ENCODE measurements around the gene MPPED1. TPM values are rescaled to one million over a fixed set of nuclear protein-coding genes. Genes with fewer than 3 reads are reported as not detected.

MPPED1 gene
- total RNA-seq, 1 donor from 2014 or later = not detected

DNA sequence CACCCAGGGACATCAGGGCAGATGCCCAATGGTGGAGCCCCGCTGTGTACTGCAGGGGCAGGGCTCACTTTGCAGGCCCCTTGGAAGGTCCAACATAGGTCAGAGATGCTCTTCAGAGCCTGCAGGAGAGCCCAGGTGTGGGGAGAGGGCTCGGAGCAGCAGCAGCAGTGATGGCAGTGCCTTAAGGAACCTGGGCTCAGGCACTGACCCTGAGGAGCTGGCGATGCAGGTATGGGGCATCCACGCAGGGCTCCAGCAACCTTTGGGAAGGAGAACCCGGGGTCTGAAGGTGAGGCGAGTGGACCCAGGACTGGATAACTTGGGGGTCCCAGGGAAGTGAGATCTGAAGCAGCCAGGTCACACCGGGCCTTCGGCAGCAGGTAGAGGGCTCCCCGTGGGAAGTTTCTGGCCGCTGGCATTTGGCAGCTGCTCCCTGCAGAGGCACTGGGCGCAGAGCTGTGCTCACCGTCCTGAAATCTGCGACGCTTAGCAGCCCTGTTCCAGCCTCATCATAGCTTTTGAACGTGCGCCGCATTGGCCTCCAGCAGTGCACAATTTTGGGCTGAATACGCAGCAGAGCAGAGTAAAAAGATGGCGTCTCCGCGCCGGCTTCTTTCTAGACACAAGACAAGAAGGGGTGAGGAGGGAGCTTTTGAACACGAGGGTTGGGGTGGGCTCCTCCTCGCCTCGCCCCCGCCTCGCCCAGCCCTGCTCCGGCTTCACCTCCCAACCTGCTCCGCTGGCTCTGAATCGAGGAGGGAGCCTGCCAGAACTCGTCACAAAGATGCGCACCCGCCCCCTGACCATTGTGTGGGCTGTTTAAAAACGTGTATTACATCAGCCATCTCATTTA lies 118.8 kb downstream of the MPPED1 start:
- Mint-ChIP-seq H3K4me1 (ENCODE audit: low read depth) (no peaks in the 10 kb centered on the region), H3K4me3 (ENCODE audit: low read depth) (no peak overlapping the region), H3K9me3 (no peaks in the 10 kb centered on the region), H3K36me3 (ENCODE audit: low read depth) (no peaks in the 10 kb centered on the region), H3K27ac (no peak overlapping the region), H3K27me3 (ENCODE audit: low read depth) (peaks cover 3% of the 10 kb centered on the region)
- intact Hi-C loops (cut with micrococcal nuclease) = no loop called here
- DNase-seq (ENCODE audit: low spot score) = no peak

DNA sequence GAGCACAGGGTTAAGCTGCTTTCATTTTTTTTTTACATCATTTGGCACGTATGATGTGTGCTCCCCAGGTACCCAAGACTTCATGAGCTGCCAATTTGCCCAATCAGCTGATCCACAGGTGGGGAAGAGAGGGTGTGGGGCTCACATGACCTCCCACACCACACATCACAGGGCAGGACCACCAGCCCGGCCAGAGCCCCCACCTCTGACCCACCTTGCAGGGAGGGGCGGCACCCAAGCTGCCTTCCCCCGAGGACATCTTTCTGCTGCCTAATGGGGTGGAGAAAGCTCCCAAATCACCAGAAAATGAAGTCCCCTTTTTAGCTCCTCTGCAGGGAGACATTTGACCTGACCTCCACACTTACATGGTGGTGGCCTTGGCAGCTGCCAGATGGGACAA lies 119.8 kb downstream of the MPPED1 start:
- Mint-ChIP-seq H3K27ac (no peak overlapping the region), H3K4me1 (ENCODE audit: low read depth) (no peaks in the 10 kb centered on the region), H3K9me3 (no peaks in the 10 kb centered on the region), H3K4me3 (ENCODE audit: low read depth) (no peak overlapping the region), H3K27me3 (ENCODE audit: low read depth) (no peaks in the 10 kb centered on the region), H3K36me3 (ENCODE audit: low read depth) (no peaks in the 10 kb centered on the region)
- DNase-seq (ENCODE audit: low spot score) = no peak
- intact Hi-C loops (cut with micrococcal nuclease) = no loop called here

DNA sequence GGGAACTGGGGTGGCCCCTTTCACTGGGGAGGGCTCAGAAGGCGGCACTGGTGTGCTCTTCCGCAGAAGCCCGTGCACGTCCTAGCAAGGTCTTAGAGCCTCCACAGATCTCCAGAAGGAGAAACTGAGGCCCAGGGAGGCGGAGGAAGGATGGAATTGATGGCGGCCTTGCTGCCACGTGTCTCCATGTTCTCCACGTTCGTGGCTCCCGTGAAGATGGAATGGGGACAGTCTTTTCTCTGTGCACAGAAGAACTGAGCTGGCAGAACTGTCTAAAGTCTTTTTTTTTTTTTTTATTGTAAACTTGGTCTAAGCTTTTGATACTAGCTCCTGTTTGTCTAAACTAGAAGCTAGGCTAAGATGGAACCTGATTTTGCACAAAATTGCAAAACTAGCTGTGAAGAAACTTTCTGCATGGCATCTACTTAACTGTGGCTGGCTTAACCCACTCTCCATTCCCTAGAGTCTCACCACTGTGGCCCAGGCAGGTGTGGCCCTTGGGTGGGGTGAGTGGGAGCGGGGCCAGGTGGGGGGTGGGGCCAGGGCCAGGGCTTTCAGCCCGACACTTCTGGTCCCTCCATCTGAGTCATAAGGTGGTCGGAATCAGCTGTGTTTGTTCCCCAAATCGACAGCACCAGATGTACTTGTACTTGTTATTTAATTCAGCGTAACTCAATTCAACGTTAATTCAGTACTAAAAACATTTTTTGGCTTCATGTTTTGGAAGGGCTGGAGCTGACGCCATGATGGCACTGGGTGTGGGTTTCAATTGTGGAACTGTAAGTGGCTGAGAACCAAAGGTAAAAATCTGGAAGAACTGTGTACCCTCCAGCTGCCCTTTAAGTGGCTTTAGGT lies 120.7 kb downstream of the MPPED1 start:
- Mint-ChIP-seq H3K4me3 (ENCODE audit: low read depth) (no peak overlapping the region), H3K27ac (no peak overlapping the region), H3K36me3 (ENCODE audit: low read depth) (no peaks in the 10 kb centered on the region), H3K9me3 (no peaks in the 10 kb centered on the region), H3K4me1 (ENCODE audit: low read depth) (no peaks in the 10 kb centered on the region), H3K27me3 (ENCODE audit: low read depth) (no peaks in the 10 kb centered on the region)
- no peak for DNase-seq (ENCODE audit: low spot score)
- intact Hi-C loops (cut with micrococcal nuclease) = no loop called here

DNA sequence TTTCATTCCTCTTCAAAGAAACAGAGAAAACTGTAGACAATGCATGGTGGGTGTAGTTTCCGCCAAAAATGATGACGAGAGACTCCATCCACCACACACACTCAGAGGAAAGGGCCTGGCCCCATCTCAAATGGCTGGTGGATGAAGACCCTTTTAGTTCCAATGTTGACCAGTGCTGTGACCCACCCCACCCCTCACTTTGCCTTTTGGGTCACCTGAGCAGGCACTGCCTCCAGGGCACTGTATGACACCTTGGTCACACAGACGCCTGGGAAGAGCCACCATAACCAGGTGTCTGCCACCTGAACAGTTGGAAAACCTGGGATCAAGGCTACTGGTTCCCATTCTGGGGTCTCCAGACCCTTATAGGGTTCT lies 121.3 kb downstream of the MPPED1 start:
- H3K27ac Mint-ChIP-seq = no peak overlapping the region
- no peaks in the 10 kb centered on the region for H3K4me1 Mint-ChIP-seq (ENCODE audit: low read depth)
- no peaks in the 10 kb centered on the region for H3K36me3 Mint-ChIP-seq (ENCODE audit: low read depth)
- no peak overlapping the region for H3K4me3 Mint-ChIP-seq (ENCODE audit: low read depth)
- H3K9me3 Mint-ChIP-seq = no peaks in the 10 kb centered on the region
- no peak for DNase-seq (ENCODE audit: low spot score)
- intact Hi-C loops (cut with micrococcal nuclease) = no loop called here
- peaks cover 1% of the 10 kb centered on the region for H3K27me3 Mint-ChIP-seq (ENCODE audit: low read depth)

DNA sequence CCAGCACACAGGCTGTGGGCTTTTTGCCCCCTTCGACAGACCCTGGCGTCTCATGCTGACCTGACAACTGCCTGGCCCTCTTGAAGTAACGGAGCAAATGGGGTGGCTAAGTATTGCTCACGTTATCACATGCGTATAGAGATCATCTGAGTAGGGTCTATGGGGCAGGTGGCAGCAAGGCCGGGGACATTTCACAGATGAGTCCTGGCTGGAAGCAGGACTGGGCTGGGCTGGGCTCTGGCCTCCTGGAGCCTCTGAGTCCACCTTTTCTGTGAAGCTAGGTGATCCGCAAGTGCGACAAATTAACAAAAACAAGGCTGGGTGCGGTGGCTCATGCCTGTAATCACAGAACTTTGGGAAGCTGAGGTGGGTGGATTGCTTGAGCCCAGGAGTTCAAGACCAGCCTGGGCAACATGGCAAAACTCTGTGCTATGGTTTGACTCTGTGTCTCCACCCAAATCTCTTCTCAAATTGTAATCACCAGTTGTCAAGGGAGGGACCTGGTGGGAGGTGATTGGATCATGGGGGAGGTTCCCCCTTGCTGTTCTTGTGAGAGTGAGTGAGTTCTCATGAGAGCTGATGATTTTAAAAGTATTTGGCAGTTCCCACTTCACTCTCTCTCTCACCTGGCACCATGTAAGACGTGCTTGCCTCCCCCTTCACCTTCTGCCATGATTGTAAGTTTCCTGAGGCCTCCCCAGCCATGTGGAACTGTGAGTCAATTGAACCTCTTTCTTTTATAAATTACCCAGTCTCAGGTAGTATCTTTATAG lies 122.0 kb downstream of the MPPED1 start:
- no peak overlapping the region for H3K27ac Mint-ChIP-seq
- H3K4me3 Mint-ChIP-seq (ENCODE audit: low read depth) = no peak overlapping the region
- H3K9me3 Mint-ChIP-seq = no peaks in the 10 kb centered on the region
- H3K27me3 Mint-ChIP-seq (ENCODE audit: low read depth) = peaks cover 1% of the 10 kb centered on the region
- no peaks in the 10 kb centered on the region for H3K4me1 Mint-ChIP-seq (ENCODE audit: low read depth)
- intact Hi-C loops (cut with micrococcal nuclease) = no loop called here
- no peak for DNase-seq (ENCODE audit: low spot score)
- H3K36me3 Mint-ChIP-seq (ENCODE audit: low read depth) = no peaks in the 10 kb centered on the region

DNA sequence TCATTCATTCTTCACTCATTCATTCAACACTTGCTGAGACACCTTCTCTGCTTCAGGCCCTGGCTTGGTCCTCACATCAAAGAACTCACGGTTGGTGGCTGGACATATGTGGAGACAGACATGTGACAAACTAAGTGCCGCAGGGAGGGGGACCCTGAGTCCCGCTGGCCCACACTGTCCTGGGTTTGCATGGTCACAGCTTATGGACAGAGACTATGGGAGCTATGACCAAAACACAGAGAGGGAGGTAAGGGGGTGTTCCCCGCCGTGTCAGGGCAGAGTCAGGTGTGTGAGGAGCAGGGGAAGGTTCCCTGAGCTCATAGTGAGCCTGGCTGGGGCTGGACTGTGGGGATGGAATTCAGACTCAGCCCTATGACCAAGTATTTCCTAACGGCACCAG lies 123.1 kb downstream of the MPPED1 start:
- intact Hi-C loops (cut with micrococcal nuclease) = no loop called here
- no peak for DNase-seq (ENCODE audit: low spot score)
- H3K4me3 Mint-ChIP-seq (ENCODE audit: low read depth) = no peak overlapping the region
- no peaks in the 10 kb centered on the region for H3K36me3 Mint-ChIP-seq (ENCODE audit: low read depth)
- H3K9me3 Mint-ChIP-seq = no peaks in the 10 kb centered on the region
- H3K27ac Mint-ChIP-seq = no peak overlapping the region
- peaks cover 1% of the 10 kb centered on the region for H3K27me3 Mint-ChIP-seq (ENCODE audit: low read depth)
- no peaks in the 10 kb centered on the region for H3K4me1 Mint-ChIP-seq (ENCODE audit: low read depth)

DNA sequence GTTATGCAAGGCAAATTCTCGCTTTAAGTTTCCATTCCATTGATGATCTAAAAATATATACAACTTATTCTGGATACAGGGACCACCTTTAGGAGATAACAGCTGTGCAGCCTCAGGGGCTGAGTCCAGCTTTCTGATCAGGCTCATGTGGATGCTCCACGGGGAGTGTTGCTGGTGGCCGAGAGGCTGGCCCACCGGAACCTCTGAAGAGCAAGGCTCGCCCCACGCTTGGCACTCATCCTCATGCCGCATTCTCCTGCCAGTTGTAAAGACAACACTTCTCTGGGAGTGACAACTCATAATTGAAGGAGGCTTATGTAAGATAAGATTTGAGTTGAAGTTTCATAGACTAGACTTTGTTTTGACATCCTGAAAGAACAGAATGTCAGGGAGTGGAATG lies 123.5 kb downstream of the MPPED1 start:
- Mint-ChIP-seq H3K27me3 (ENCODE audit: low read depth) (peaks cover 1% of the 10 kb centered on the region), H3K36me3 (ENCODE audit: low read depth) (no peaks in the 10 kb centered on the region), H3K9me3 (no peaks in the 10 kb centered on the region), H3K4me1 (ENCODE audit: low read depth) (no peaks in the 10 kb centered on the region), H3K4me3 (ENCODE audit: low read depth) (no peak overlapping the region), H3K27ac (no peak overlapping the region)
- no peak for DNase-seq (ENCODE audit: low spot score)
- intact Hi-C loops (cut with micrococcal nuclease) = no loop called here

DNA sequence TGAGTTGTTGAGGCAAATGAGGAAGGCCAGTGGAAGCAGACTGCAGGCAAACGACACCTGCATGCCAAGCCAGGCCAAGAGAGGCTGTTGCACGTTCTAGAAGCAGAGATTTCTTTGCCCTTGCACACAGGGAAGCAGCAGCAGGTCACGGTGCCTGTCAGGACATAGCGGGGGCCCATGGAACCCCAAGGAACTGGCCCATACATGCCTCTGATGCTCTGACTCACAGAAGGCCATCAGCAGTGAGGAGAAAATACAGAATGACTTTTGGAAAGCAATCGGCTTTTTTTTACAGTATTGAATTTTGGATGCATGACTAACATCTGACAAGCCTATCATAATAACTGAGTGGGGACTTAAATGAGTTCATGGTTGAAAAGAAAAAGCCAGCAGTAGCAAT lies 123.9 kb downstream of the MPPED1 start:
- no peak overlapping the region for H3K27ac Mint-ChIP-seq
- H3K9me3 Mint-ChIP-seq = no peaks in the 10 kb centered on the region
- no peak for DNase-seq (ENCODE audit: low spot score)
- no peaks in the 10 kb centered on the region for H3K4me1 Mint-ChIP-seq (ENCODE audit: low read depth)
- intact Hi-C loops (cut with micrococcal nuclease) = no loop called here
- H3K36me3 Mint-ChIP-seq (ENCODE audit: low read depth) = no peaks in the 10 kb centered on the region
- H3K27me3 Mint-ChIP-seq (ENCODE audit: low read depth) = peaks cover 1% of the 10 kb centered on the region
- H3K4me3 Mint-ChIP-seq (ENCODE audit: low read depth) = no peak overlapping the region

DNA sequence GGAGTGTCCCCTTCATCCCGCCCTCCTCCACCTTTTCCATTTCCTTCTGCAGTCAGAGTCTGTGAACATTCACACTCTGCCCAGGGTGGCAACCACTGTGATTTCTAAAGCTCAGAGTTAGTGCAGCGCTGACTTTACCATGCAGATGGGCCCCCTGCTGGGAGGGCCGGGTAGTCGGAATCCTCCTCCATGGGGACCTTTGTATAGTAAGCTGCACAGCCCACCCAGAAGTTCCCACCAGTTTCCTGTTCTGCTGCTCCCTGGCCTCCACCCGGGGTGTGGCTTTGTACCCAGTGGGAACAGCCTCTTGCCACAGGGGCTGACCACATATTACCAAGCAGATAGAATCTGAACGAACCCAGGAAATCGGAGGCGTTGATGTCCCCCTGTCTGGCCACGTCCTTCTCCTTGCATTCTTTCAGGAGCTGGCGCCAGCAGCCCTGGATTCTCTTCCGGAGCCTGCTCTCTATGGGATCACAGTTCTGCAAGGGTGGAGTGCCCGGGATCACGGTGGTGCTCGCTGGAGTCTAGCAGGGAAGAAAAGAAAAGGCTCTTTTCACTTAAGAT lies 125.3 kb downstream of the MPPED1 start:
- H3K27me3 Mint-ChIP-seq (ENCODE audit: low read depth) = peaks cover 1% of the 10 kb centered on the region
- no peak overlapping the region for H3K4me3 Mint-ChIP-seq (ENCODE audit: low read depth)
- intact Hi-C loops (cut with micrococcal nuclease) = no loop called here
- no peak for DNase-seq (ENCODE audit: low spot score)
- no peaks in the 10 kb centered on the region for H3K36me3 Mint-ChIP-seq (ENCODE audit: low read depth)
- no peaks in the 10 kb centered on the region for H3K4me1 Mint-ChIP-seq (ENCODE audit: low read depth)
- H3K27ac Mint-ChIP-seq = no peak overlapping the region
- H3K9me3 Mint-ChIP-seq = no peaks in the 10 kb centered on the region

DNA sequence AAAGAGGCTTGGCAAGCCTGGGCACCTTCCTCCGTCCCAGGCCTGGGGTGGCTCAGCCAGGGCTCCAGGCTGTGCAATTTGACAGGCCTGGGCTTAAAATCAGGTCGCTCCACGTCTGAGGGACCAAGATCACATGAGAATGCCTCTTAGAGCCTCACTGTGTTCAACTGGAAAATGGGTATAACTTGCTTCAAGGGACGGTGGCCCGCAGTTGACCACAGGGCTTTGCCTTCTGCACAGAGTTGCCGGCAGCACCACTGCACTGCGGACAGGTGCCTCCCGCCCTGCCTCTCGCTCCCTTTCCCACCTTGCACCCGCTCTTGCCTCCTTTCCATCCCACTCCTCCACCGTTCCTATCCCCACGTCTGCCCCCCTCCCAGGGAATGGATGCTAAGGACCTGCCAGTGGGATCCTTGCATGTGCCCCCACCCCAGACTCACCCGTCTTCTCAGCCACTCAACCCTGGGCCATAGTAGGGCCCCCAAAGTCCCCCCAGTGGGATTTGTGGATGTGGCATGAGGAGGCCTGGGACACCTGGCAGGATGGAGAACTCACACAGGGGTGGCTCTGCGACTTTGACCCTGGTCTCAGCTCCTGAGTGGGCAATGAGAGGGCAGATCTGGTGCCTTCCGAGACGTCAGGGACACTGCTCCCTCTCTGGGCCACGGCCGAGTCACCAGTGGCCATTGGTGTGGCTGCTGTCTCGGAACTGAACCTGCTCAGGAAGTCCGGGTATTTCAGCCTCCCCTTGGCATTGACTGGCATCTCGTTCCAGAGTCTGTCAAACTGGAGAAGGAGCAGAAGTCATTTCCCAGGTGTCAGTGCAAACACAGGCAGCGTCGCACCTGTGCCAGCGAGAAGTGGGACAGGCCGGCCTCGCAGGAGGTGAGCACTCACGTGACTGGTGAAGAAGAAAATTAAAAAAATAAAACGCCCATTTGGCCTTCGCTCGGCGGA lies 128.0 kb downstream of the MPPED1 start:
- H3K9me3 Mint-ChIP-seq = no peaks in the 10 kb centered on the region
- intact Hi-C loops (cut with micrococcal nuclease) = no loop called here
- H3K4me1 Mint-ChIP-seq (ENCODE audit: low read depth) = no peaks in the 10 kb centered on the region

DNA sequence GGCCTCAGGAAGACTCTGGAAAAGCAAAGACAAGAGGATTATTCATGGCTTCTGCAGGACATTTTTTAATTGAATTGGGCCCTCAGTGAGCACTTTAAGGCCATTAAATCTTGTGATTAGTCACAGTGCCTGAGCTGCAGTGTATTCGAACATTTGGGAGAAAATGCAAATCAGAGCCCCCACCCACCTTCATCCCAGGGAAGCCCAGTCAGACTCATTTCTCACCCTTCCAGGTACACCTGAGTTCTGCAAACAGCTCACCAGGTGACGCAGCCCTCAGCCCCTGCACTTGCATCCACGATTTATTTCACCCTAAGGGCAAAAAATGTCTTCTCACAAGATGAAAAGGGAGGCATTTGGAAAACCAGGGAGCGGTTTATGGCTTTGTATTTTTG lies 128.7 kb downstream of the MPPED1 start:
- H3K27me3 Mint-ChIP-seq (ENCODE audit: low read depth) = peaks cover 1% of the 10 kb centered on the region
- no peaks in the 10 kb centered on the region for H3K4me1 Mint-ChIP-seq (ENCODE audit: low read depth)
- intact Hi-C loops (cut with micrococcal nuclease) = no loop called here
- no peak overlapping the region for H3K27ac Mint-ChIP-seq
- no peak for DNase-seq (ENCODE audit: low spot score)
- no peak overlapping the region for H3K4me3 Mint-ChIP-seq (ENCODE audit: low read depth)
- H3K9me3 Mint-ChIP-seq = no peaks in the 10 kb centered on the region
- no peaks in the 10 kb centered on the region for H3K36me3 Mint-ChIP-seq (ENCODE audit: low read depth)

More for the DNA sequence above, 128.0 kb downstream of the MPPED1 start:
- Mint-ChIP-seq H3K27ac (no peak overlapping the region), H3K27me3 (ENCODE audit: low read depth) (peaks cover 1% of the 10 kb centered on the region), H3K4me3 (ENCODE audit: low read depth) (no peak overlapping the region), H3K36me3 (ENCODE audit: low read depth) (no peaks in the 10 kb centered on the region)
- no peak for DNase-seq (ENCODE audit: low spot score)

DNA sequence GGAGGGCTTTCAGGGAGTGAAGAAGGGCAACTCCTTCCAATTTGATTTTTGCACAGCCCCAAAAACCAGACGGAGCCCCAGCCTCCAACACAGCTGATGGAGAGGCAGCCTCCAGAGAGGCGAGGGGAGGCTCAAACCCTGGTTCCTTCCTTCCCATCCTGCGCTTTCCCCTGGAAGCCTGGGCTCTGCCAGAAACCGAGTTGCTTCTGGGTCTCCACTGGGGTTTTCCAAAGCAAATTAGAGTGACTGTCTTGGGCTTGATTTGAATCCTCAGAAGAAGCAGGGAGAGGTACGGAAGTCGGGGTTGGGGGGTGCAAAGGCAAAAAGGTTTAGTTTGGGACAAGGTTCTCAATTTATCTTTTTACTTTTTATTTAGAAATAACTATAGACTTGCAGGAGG lies 129.2 kb downstream of the MPPED1 start:
- Mint-ChIP-seq H3K9me3 (no peaks in the 10 kb centered on the region), H3K4me1 (ENCODE audit: low read depth) (no peaks in the 10 kb centered on the region), H3K4me3 (ENCODE audit: low read depth) (no peak overlapping the region), H3K27me3 (ENCODE audit: low read depth) (peaks cover 1% of the 10 kb centered on the region), H3K36me3 (ENCODE audit: low read depth) (no peaks in the 10 kb centered on the region), H3K27ac (no peak overlapping the region)
- intact Hi-C loops (cut with micrococcal nuclease) = no loop called here
- DNase-seq (ENCODE audit: low spot score) = no peak
